ENCODE data around the gene KCNK16. TPM values are rescaled to one million over a fixed set of nuclear protein-coding genes. Genes with fewer than 3 reads are reported as not detected.

Gene KCNK16
- polyA plus RNA-seq, 1 donor from 2014 or later = not detected

DNA sequence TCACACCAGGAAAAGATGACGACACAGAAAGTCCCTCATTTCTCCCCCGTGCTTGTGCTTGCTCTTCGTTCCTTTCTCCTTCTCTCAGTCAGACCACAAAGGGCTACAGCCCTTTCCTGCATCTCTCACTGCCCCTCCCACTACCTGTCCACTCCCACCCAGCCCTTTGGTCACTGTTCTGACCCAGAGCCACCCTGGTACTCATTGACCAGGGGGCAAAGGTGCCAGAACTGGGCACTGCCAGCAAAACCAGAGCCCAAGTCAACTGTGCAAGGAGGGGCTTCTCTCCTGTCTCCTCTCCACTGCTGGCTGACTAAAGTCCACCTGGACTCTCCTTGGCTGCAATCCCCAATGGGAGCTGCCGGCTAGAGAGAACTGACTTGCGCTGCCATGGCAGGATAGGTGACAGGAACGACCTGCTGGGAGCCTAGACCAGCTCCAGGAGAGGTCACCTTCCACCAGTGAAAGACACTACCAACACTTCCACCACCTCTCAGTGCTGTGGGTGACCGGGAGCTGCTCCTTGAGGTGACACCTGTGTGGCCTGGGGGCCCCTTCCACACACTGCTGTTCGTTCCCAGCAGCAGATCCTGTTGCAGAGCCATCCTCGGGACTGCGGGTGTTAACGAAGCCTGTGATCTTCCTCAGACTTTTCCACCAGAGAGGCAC is 41.1 kb downstream of the KCNK16 start:
- Histone ChIP-seq H4K20me1 (ENCODE audit: insufficient read depth) (no peaks in the 10 kb centered on the region), H3K4me2 (ENCODE audit: low read length) (no peak overlapping the region), H3K79me2 (replicated peaks; ENCODE audit: insufficient read depth, low read length) (no peaks in the 10 kb centered on the region), H3K36me3 (ENCODE audit: insufficient read depth, low read length) (no peaks in the 10 kb centered on the region), H3K9me3 (ENCODE audit: low read length) (no peaks in the 10 kb centered on the region), H3F3A (ENCODE audit: insufficient read depth, low read length, poor library complexity, severe bottlenecking) (no peaks in the 10 kb centered on the region), H3K27ac (ENCODE audit: low read length) (no peak overlapping the region), H3K9me2 (ENCODE audit: insufficient read depth, low read length) (no peaks in the 10 kb centered on the region), H2AFZ (ENCODE audit: low read depth, low read length) (no peak overlapping the region), H3K9ac (ENCODE audit: low read length) (no peak overlapping the region), H3K4me3 (ENCODE audit: low read length) (no peak overlapping the region), H3K27me3 (ENCODE audit: insufficient read depth, low read depth, low read length) (no peaks in the 10 kb centered on the region)
- TF ChIP-seq EZH2 (IDR thresholded peaks at IDR 0.05; ENCODE audit: borderline replicate concordance, insufficient read depth, low read length, poor library complexity, severe bottlenecking) (no peak), EP300 (conservative IDR thresholded peaks at IDR 0.05; ENCODE audit: poor library complexity, severe bottlenecking) (no peak), SMC3 (conservative IDR thresholded peaks at IDR 0.05; ENCODE audit: poor library complexity) (no peak), TAF1 (IDR thresholded peaks at IDR 0.05; ENCODE audit: low read depth) (no peak), RAD21 (conservative IDR thresholded peaks at IDR 0.05) (no peak), POLR2AphosphoS5 (IDR thresholded peaks at IDR 0.05) (no peak), MXI1 (conservative IDR thresholded peaks at IDR 0.05; ENCODE audit: poor library complexity, severe bottlenecking) (no peak)
- TF ChIP-seq, protein P1, sequence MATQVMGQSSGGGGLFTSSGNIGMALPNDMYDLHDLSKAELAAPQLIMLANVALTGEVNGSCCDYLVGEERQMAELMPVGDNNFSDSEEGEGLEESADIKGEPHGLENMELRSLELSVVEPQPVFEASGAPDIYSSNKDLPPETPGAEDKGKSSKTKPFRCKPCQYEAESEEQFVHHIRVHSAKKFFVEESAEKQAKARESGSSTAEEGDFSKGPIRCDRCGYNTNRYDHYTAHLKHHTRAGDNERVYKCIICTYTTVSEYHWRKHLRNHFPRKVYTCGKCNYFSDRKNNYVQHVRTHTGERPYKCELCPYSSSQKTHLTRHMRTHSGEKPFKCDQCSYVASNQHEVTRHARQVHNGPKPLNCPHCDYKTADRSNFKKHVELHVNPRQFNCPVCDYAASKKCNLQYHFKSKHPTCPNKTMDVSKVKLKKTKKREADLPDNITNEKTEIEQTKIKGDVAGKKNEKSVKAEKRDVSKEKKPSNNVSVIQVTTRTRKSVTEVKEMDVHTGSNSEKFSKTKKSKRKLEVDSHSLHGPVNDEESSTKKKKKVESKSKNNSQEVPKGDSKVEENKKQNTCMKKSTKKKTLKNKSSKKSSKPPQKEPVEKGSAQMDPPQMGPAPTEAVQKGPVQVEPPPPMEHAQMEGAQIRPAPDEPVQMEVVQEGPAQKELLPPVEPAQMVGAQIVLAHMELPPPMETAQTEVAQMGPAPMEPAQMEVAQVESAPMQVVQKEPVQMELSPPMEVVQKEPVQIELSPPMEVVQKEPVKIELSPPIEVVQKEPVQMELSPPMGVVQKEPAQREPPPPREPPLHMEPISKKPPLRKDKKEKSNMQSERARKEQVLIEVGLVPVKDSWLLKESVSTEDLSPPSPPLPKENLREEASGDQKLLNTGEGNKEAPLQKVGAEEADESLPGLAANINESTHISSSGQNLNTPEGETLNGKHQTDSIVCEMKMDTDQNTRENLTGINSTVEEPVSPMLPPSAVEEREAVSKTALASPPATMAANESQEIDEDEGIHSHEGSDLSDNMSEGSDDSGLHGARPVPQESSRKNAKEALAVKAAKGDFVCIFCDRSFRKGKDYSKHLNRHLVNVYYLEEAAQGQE (IDR thresholded peaks at IDR 0.05; ENCODE audit: borderline replicate concordance) = no peak
- TF ChIP-seq, protein P2, sequence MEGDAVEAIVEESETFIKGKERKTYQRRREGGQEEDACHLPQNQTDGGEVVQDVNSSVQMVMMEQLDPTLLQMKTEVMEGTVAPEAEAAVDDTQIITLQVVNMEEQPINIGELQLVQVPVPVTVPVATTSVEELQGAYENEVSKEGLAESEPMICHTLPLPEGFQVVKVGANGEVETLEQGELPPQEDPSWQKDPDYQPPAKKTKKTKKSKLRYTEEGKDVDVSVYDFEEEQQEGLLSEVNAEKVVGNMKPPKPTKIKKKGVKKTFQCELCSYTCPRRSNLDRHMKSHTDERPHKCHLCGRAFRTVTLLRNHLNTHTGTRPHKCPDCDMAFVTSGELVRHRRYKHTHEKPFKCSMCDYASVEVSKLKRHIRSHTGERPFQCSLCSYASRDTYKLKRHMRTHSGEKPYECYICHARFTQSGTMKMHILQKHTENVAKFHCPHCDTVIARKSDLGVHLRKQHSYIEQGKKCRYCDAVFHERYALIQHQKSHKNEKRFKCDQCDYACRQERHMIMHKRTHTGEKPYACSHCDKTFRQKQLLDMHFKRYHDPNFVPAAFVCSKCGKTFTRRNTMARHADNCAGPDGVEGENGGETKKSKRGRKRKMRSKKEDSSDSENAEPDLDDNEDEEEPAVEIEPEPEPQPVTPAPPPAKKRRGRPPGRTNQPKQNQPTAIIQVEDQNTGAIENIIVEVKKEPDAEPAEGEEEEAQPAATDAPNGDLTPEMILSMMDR (IDR thresholded peaks at IDR 0.05; ENCODE audit: poor library complexity, severe bottlenecking) = no peak

DNA sequence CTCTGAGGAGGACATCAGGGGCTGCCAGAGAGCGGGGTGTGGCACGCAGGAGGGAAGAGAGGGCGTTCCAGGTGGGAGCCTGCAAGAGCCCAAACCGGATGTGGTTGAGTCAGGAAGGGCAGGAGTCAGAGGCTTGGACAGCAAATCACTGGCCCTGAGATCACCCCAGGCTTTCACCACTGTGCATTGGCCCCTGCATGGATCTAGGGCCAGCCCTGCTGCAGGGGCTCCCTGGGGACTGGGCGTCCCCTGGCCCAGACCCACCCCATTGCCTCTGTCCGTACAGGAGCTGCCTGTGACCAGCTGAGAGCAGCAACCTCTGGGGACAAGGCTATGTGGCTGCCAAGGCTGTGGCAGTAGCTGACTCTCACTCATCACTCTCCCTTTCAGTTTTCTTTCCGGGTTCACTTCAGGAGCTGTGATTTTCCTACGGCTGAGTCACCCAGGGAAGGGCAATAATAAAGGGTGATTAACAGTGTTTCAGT is 42.2 kb downstream of the KCNK16 start:
- no peaks in the 10 kb centered on the region for H3K9me2 ChIP-seq (ENCODE audit: insufficient read depth, low read length)
- no peak overlapping the region for H3K4me2 ChIP-seq (ENCODE audit: low read length)
- no peaks in the 10 kb centered on the region for H3K27me3 ChIP-seq (ENCODE audit: insufficient read depth, low read depth, low read length)
- H3K36me3 ChIP-seq (ENCODE audit: insufficient read depth, low read length) = no peaks in the 10 kb centered on the region
- no peaks in the 10 kb centered on the region for H3K79me2 ChIP-seq (replicated peaks; ENCODE audit: insufficient read depth, low read length)
- H3K9ac ChIP-seq (ENCODE audit: low read length) = no peak overlapping the region
- no peak overlapping the region for H3K27ac ChIP-seq (ENCODE audit: low read length)
- no peaks in the 10 kb centered on the region for H4K20me1 ChIP-seq (ENCODE audit: insufficient read depth)
- no peaks in the 10 kb centered on the region for H3F3A ChIP-seq (ENCODE audit: insufficient read depth, low read length, poor library complexity, severe bottlenecking)
- H3K4me3 ChIP-seq (ENCODE audit: low read length) = no peak overlapping the region
- H3K9me3 ChIP-seq (ENCODE audit: low read length) = no peaks in the 10 kb centered on the region
- no peak overlapping the region for H2AFZ ChIP-seq (ENCODE audit: low read depth, low read length)
- TF ChIP-seq EZH2 (IDR thresholded peaks at IDR 0.05; ENCODE audit: borderline replicate concordance, insufficient read depth, low read length, poor library complexity, severe bottlenecking) (no peak), MXI1 (conservative IDR thresholded peaks at IDR 0.05; ENCODE audit: poor library complexity, severe bottlenecking) (no peak), RAD21 (conservative IDR thresholded peaks at IDR 0.05) (no peak), EP300 (conservative IDR thresholded peaks at IDR 0.05; ENCODE audit: poor library complexity, severe bottlenecking) (no peak), SMC3 (conservative IDR thresholded peaks at IDR 0.05; ENCODE audit: poor library complexity) (no peak), POLR2AphosphoS5 (IDR thresholded peaks at IDR 0.05) (no peak)
- TF ChIP-seq, protein P2 (IDR thresholded peaks at IDR 0.05; ENCODE audit: poor library complexity, severe bottlenecking) = no peak
